ENCODE data around the gene SDK1.
"Not testable (repeated sequence)": the region's sequence is repeated elsewhere in the genome, so short reads cannot be mapped to it uniquely, and the experiment has no call there.

Gene SDK1

GRCh38 chr7:3897430-3898372 lies 596.6 kb downstream of the SDK1 start:
- no peak for DNase-seq

- DNase-seq = no peak
These were observed 598.5 kb downstream of the SDK1 start for GRCh38 chr7:3899559-3899991.

GRCh38 chr7:3908153-3908552 lies 607.1 kb downstream of the SDK1 start:
- DNase-seq = no peak

GRCh38 chr7:3909128-3909527 lies 608.1 kb downstream of the SDK1 start:
- no peak for DNase-seq

- DNase-seq = no peak
These were observed 609.0 kb downstream of the SDK1 start for GRCh38 chr7:3910054-3910453.

- DNase-seq = no peak
These were observed 610.6 kb downstream of the SDK1 start for GRCh38 chr7:3911685-3912084.

GRCh38 chr7:3912291-3912690 lies 611.2 kb downstream of the SDK1 start:
- DNase-seq = no peak

- DNase-seq = no peak
These were observed 613.2 kb downstream of the SDK1 start for GRCh38 chr7:3914051-3914775.

- no peak for DNase-seq
These were observed 614.4 kb downstream of the SDK1 start for GRCh38 chr7:3915337-3915878.

GRCh38 chr7:3916146-3916545 lies 615.1 kb downstream of the SDK1 start:
- DNase-seq = no peak

GRCh38 chr7:3917436-3917835 lies 616.4 kb downstream of the SDK1 start:
- DNase-seq = no peak

GRCh38 chr7:3918576-3918975 lies 617.5 kb downstream of the SDK1 start:
- no peak for DNase-seq

GRCh38 chr7:3922175-3922635 lies 621.2 kb downstream of the SDK1 start:
- DNase-seq = no peak

GRCh38 chr7:3923307-3923918 lies 622.4 kb downstream of the SDK1 start:
- no peak for DNase-seq

GRCh38 chr7:3924277-3924676 lies 623.2 kb downstream of the SDK1 start:
- DNase-seq = no peak

- DNase-seq = no peak
These were observed 626.5 kb downstream of the SDK1 start for GRCh38 chr7:3927446-3928110.

- no peak for DNase-seq
These were observed 627.9 kb downstream of the SDK1 start for GRCh38 chr7:3928727-3929515.

- DNase-seq = no peak
These were observed 630.8 kb downstream of the SDK1 start for GRCh38 chr7:3931843-3932242.

- no peak for DNase-seq
These were observed 636.1 kb downstream of the SDK1 start for GRCh38 chr7:3937146-3937545.

GRCh38 chr7:3937605-3938004 lies 636.6 kb downstream of the SDK1 start:
- DNase-seq = no peak

GRCh38 chr7:3941706-3942105 lies 640.7 kb downstream of the SDK1 start:
- DNase-seq = not testable (repeated sequence)

GRCh38 chr7:3942276-3942675 lies 641.2 kb downstream of the SDK1 start:
- no peak for DNase-seq

Measured in NCI-H2081 treated with DMSO at 0.1 percent for 48 hours (cell line).